ENCODE data around the gene NKD2.
"Not testable (repeated sequence)": the region's sequence is repeated elsewhere in the genome, so short reads cannot be mapped to it uniquely, and the experiment has no call there.

NKD2 gene

GRCh38 chr5:1012900-1013237, 4.3 kb downstream of the NKD2 start:
- no peak overlapping the region for H3K4me3 ChIP-seq (ENCODE audit: low read depth, low read length)

- H3K4me3 ChIP-seq (ENCODE audit: low read depth, low read length): no peak overlapping the region
Observed at GRCh38 chr5:1013238-1013947, 4.8 kb downstream of the NKD2 start.

GRCh38 chr5:1013948-1014301, 5.3 kb downstream of the NKD2 start:
- no peak overlapping the region for H3K4me3 ChIP-seq (ENCODE audit: low read depth, low read length)

GRCh38 chr5:1014346-1014745, 5.7 kb downstream of the NKD2 start:
- H3K4me3 ChIP-seq (ENCODE audit: low read depth, low read length): no peak overlapping the region

- no peak overlapping the region for H3K4me3 ChIP-seq (ENCODE audit: low read depth, low read length)
Observed at GRCh38 chr5:1014781-1015221, 6.2 kb downstream of the NKD2 start.

GRCh38 chr5:1015507-1015906, 6.9 kb downstream of the NKD2 start:
- no peak overlapping the region for H3K4me3 ChIP-seq (ENCODE audit: low read depth, low read length)

GRCh38 chr5:1016036-1016435, 7.4 kb downstream of the NKD2 start:
- no peak overlapping the region for H3K4me3 ChIP-seq (ENCODE audit: low read depth, low read length)

GRCh38 chr5:1016476-1016875, 7.9 kb downstream of the NKD2 start:
- H3K4me3 ChIP-seq (ENCODE audit: low read depth, low read length): no peak overlapping the region

- H3K4me3 ChIP-seq (ENCODE audit: low read depth, low read length): no peak overlapping the region
Observed at GRCh38 chr5:1017056-1017455, 8.5 kb downstream of the NKD2 start.

- H3K4me3 ChIP-seq (ENCODE audit: low read depth, low read length): no peak overlapping the region
Observed at GRCh38 chr5:1017691-1018455, 9.3 kb downstream of the NKD2 start.

- no peak overlapping the region for H3K4me3 ChIP-seq (ENCODE audit: low read depth, low read length)
Observed at GRCh38 chr5:1018596-1018995, 10.0 kb downstream of the NKD2 start.

- no peak overlapping the region for H3K4me3 ChIP-seq (ENCODE audit: low read depth, low read length)
Observed at GRCh38 chr5:1019001-1019905, 10.7 kb downstream of the NKD2 start.

GRCh38 chr5:1020452-1020961, 11.9 kb downstream of the NKD2 start:
- H3K4me3 ChIP-seq (ENCODE audit: low read depth, low read length): no peak overlapping the region

GRCh38 chr5:1021136-1021968, 12.8 kb downstream of the NKD2 start:
- H3K4me3 ChIP-seq (ENCODE audit: low read depth, low read length): no peak overlapping the region

- H3K4me3 ChIP-seq (ENCODE audit: low read depth, low read length): not testable (repeated sequence)
Observed at GRCh38 chr5:1021969-1022336, 13.4 kb downstream of the NKD2 start.

- no peak overlapping the region for H3K4me3 ChIP-seq (ENCODE audit: low read depth, low read length)
Observed at GRCh38 chr5:1026700-1027621, 18.4 kb downstream of the NKD2 start.

- no peak overlapping the region for H3K4me3 ChIP-seq (ENCODE audit: low read depth, low read length)
Observed at GRCh38 chr5:1027631-1028441, 19.2 kb downstream of the NKD2 start.

GRCh38 chr5:1028481-1029281, 20.1 kb downstream of the NKD2 start:
- H3K4me3 ChIP-seq (ENCODE audit: low read depth, low read length): no peak overlapping the region
